Ishikawa (cell line): Measurements from ENCODE around the gene TFRC.

Source experiments
- CEBPB ChIP-seq: IDR thresholded peaks from 2 replicates; pipeline ENCODE4 v1.6.1; 2012
- CREB1 ChIP-seq: IDR thresholded peaks from 2 replicates; pipeline ENCODE4 v1.6.1; 2012; ENCODE audit warnings: low read depth
- EGR1 ChIP-seq: IDR thresholded peaks from 2 replicates; pipeline ENCODE4 v1.6.1; 2012
- EP300 ChIP-seq: IDR thresholded peaks from 2 replicates; pipeline ENCODE4 v1.6.1; 2012; ENCODE audit warnings: borderline replicate concordance
- FOXM1 ChIP-seq: IDR thresholded peaks from 2 replicates; pipeline ENCODE4 v1.6.1; 2012; ENCODE audit warnings: low read depth, borderline replicate concordance
- MAX ChIP-seq: IDR thresholded peaks from 2 replicates; pipeline ENCODE4 v1.6.1; 2012
- NFIC ChIP-seq: IDR thresholded peaks from 2 replicates; pipeline ENCODE4 v1.6.1; 2012
- RAD21 ChIP-seq: IDR thresholded peaks from 2 replicates; pipeline ENCODE4 v1.6.1; 2012; ENCODE audit warnings: low read depth
- REST ChIP-seq: IDR thresholded peaks from 2 replicates; pipeline ENCODE4 v1.6.1; 2012; ENCODE audit warnings: low read depth, mild to moderate bottlenecking
- TAF1 ChIP-seq: IDR thresholded peaks from 2 replicates; pipeline ENCODE4 v1.6.1; 2012; ENCODE audit warnings: low read depth, mild to moderate bottlenecking
- TCF12 ChIP-seq: IDR thresholded peaks from 2 replicates; pipeline ENCODE4 v1.6.1; 2012; ENCODE audit warnings: low read depth
- TEAD4 ChIP-seq: IDR thresholded peaks from 2 replicates; pipeline ENCODE4 v1.6.1; 2012
- USF1 ChIP-seq: IDR thresholded peaks from 2 replicates; pipeline ENCODE4 v1.6.1; 2012
- YY1 ChIP-seq: IDR thresholded peaks from 2 replicates; pipeline ENCODE4 v1.6.1; 2012; ENCODE audit warnings: low read depth
- ZBTB7A ChIP-seq: IDR thresholded peaks from 2 replicates; pipeline ENCODE4 v1.6.1; 2012; ENCODE audit warnings: low read depth

TFRC gene

GRCh38 chr3:196081834-196082618 is at the start of gene TFRC:
Gene TFRC (minus strand): TSS chr3:196082090. CDS start chr3:196077099, 4,991 bp downstream.
- TF ChIP-seq CEBPB (0 out of 2 replicates have a peak, but pooled peaks have one; percentile 28), FOXM1 (no peak), REST (peak; percentile 64), TEAD4 (peak; percentile 65), ZBTB7A (peak; percentile 83), CREB1 (peak; percentile 93), EGR1 (peak; percentile 83), MAX (peak; percentile 98), RAD21 (no peak; the same call in 1 of the 2 replicates), EP300 (peak; percentile 51; the same call in 1 of the 2 replicates), TCF12 (peak; percentile 87), USF1 (no peak; the same call in 1 of the 2 replicates), YY1 (peak; percentile 87), TAF1 (peak; percentile 99), NFIC (no peak)

- TF ChIP-seq NFIC (no peak), REST (no peak), MAX (no peak), TEAD4 (no peak), EGR1 (no peak), YY1 (no peak), EP300 (no peak), TAF1 (no peak), CREB1 (no peak), USF1 (no peak), RAD21 (no peak), CEBPB (no peak), TCF12 (no peak), FOXM1 (no peak), ZBTB7A (no peak)
These were observed 46.4 kb upstream of the TFRC start for GRCh38 chr3:196128172-196128843.

- no peak for TF ChIP-seq CREB1
- TF ChIP-seq FOXM1: no peak
- no peak for TF ChIP-seq EP300
- TF ChIP-seq REST: no peak
- TF ChIP-seq EGR1: no peak
- TF ChIP-seq NFIC: no peak
- no peak for TF ChIP-seq MAX
- no peak for TF ChIP-seq RAD21
- no peak for TF ChIP-seq TCF12
- no peak for TF ChIP-seq CEBPB
- no peak for TF ChIP-seq USF1
These were observed 45.6 kb upstream of the TFRC start for GRCh38 chr3:196127308-196128040.
